GM21423 (cell line): Measurements from ENCODE around the gene CPNE8.

Source experiments
- ATAC-seq: cut with Tn5 transposase; IDR thresholded peaks from one replicate; pipeline ENCODE4 v1.9.1; 2021; ENCODE audit warnings: mild to moderate bottlenecking, moderate library complexity; ENCODE audit not compliant: unreplicated experiment

The CPNE8 gene

GRCh38 chr12:38898001-38898684 lies 7.2 kb downstream of the CPNE8 start:
- no peak for ATAC-seq

GRCh38 chr12:38895446-38895845 lies 9.9 kb downstream of the CPNE8 start:
- ATAC-seq: no peak

GRCh38 chr12:38892976-38893375 lies 12.4 kb downstream of the CPNE8 start:
- ATAC-seq: no peak

GRCh38 chr12:38892087-38892786 lies 13.2 kb downstream of the CPNE8 start:
- ATAC-seq: peak; percentile 64

- no peak for ATAC-seq
These were observed 15.1 kb downstream of the CPNE8 start for GRCh38 chr12:38890102-38890855.

GRCh38 chr12:38889297-38889815 lies 16.0 kb downstream of the CPNE8 start:
- no peak for ATAC-seq

GRCh38 chr12:38887770-38888169 lies 17.6 kb downstream of the CPNE8 start:
- ATAC-seq: no peak

GRCh38 chr12:38886931-38887330 lies 18.5 kb downstream of the CPNE8 start:
- no peak for ATAC-seq

GRCh38 chr12:38886064-38886463 lies 19.3 kb downstream of the CPNE8 start:
- ATAC-seq: no peak

- no peak for ATAC-seq
These were observed 20.7 kb downstream of the CPNE8 start for GRCh38 chr12:38884666-38885065.

- no peak for ATAC-seq
These were observed 21.7 kb downstream of the CPNE8 start for GRCh38 chr12:38883629-38884134.

- ATAC-seq: peak; percentile 69
These were observed 25.1 kb downstream of the CPNE8 start for GRCh38 chr12:38880288-38880687.

- ATAC-seq: no peak
These were observed 26.4 kb downstream of the CPNE8 start for GRCh38 chr12:38878986-38879385.

- ATAC-seq: no peak
These were observed 27.1 kb downstream of the CPNE8 start for GRCh38 chr12:38878333-38878705.

GRCh38 chr12:38875586-38876228 lies 29.7 kb downstream of the CPNE8 start:
- no peak for ATAC-seq

GRCh38 chr12:38872561-38872960 lies 32.8 kb downstream of the CPNE8 start:
- no peak for ATAC-seq

GRCh38 chr12:38872156-38872555 lies 33.2 kb downstream of the CPNE8 start:
- no peak for ATAC-seq

- no peak for ATAC-seq
These were observed 36.4 kb downstream of the CPNE8 start for GRCh38 chr12:38869036-38869435.

GRCh38 chr12:38850461-38850860 lies 54.9 kb downstream of the CPNE8 start:
- ATAC-seq: no peak

GRCh38 chr12:38847247-38847646 lies 58.1 kb downstream of the CPNE8 start:
- no peak for ATAC-seq

GRCh38 chr12:38844267-38844666 lies 61.1 kb downstream of the CPNE8 start:
- ATAC-seq: no peak
